Heart left ventricle (tissue), 13 donors: ENCODE measurements around the gene TAF5L.

Experiments
- POLR2A ChIP-seq, 2 donors: fragments of 450-650 bp; IDR thresholded peaks; one replicate each; pipeline ENCODE4 v1.6.1; 2017; ENCODE audit warnings: antibody characterized with exemption in 2 of 2, mild to moderate bottlenecking in 2 of 2, moderate library complexity in 2 of 2
- TF ChIP-seq, protein P1 (sequence below), 12 donors: fragments of 200-600 bp; sonication (generic) in 4 of 12; IDR thresholded peaks; one replicate each; pipeline versions ENCODE4 v1.5.0 to v1.8.0; 2018 to 2022; ENCODE audit warnings: antibody characterized with exemption in 12 of 12, mild to moderate bottlenecking in 5 of 12
- donor health status: ischemic (EF 13 %, LVEDD 7.1; RV severe dilation, severe dysfunction).
- donor health status: DM: no; HTN: yes; CAD: no.
- donor health status: DM: no; HTN: no; CAD: no.
- donor health status: ischemic (EF 25% LVEDD 6.9; RV normal size, moderate dysfunction).
- donor health status: ischemic (EF 25% LVEDD 5.7; RV mildly dilated, moderate dysfunction).
- donor health status: ischemic (EF 35%, LVEDD 5.7; RV mildly dilated, moderate dysfunction).
- donor health status: nonischemic (EF 11% LVEDD 7.7; RV severe dilation, severe dysfunction).
- donor health status: DM: yes; HTN: yes; CAD: no.
- donor health status: PGD.
- donor health status: ischemic (EF 29% LVEDD 5.4; RV normal size, mild dysfunction).
- donor health status: nonischemic (EF 23%, LVEDD 6.1; RV moderate dilation, normal function).

DNA sequence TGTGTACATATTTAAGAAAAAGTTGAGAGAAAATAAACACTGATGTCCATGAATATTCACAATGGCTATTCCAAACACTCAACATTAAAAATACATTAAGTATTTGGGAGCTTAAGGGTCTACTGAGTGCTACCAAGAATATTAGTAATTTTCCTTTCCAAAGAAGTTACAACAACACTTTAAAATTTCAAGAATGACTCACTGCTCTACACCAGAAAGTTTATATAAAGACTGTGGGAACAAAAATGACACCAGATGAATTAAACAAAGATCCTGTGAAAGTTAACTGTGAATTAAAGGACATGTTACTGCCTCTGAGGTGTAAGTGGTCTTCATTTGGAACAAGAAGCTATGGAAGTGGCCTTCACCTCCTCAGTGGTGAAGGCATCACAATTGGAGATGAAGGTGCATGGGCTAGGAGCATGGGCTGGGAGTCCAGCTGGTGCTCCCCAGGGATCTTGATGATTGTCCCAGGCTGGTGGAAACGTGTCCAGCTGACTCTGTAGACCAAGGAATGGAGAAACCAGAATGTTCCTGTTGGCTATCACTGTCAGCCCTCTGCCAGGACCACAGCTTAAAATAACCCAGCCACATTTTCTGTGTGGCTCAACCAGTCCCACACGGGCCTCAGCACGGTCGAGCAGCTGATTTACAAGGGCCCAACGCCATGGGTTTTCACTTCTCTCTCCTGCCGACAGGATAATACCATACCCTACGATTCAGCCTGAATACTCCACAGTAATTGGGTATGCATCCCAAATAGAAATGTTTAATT is 28.8 kb downstream of the TAF5L start:
- TF ChIP-seq, protein P1, sequence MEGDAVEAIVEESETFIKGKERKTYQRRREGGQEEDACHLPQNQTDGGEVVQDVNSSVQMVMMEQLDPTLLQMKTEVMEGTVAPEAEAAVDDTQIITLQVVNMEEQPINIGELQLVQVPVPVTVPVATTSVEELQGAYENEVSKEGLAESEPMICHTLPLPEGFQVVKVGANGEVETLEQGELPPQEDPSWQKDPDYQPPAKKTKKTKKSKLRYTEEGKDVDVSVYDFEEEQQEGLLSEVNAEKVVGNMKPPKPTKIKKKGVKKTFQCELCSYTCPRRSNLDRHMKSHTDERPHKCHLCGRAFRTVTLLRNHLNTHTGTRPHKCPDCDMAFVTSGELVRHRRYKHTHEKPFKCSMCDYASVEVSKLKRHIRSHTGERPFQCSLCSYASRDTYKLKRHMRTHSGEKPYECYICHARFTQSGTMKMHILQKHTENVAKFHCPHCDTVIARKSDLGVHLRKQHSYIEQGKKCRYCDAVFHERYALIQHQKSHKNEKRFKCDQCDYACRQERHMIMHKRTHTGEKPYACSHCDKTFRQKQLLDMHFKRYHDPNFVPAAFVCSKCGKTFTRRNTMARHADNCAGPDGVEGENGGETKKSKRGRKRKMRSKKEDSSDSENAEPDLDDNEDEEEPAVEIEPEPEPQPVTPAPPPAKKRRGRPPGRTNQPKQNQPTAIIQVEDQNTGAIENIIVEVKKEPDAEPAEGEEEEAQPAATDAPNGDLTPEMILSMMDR (IDR thresholded peaks at IDR 0.05), result peak in 2 of 12 donors; percentile 8 to 34
- no peak for TF ChIP-seq POLR2A (IDR thresholded peaks at IDR 0.05)
